Measurements from ENCODE around the gene YPEL2. TPM values are rescaled to one million over a fixed set of nuclear protein-coding genes. Genes with fewer than 3 reads are reported as not detected.

Gene YPEL2
- total and polyA plus RNA-seq, 2 donors (not counting 3 experiments of a cell fraction or from before 2014, with no cell fraction given) = 36.5 to 66.8 TPM

- TF ChIP-seq JUN (IDR thresholded peaks at IDR 0.05; ENCODE audit: borderline replicate concordance, insufficient read depth, insufficient read length, low read depth) (no peak), MAX (IDR thresholded peaks at IDR 0.05; ENCODE audit: insufficient read depth, insufficient read length) (no peak), MYC (IDR thresholded peaks at IDR 0.05; ENCODE audit: low read depth, low read length) (no peak), EZH2 (IDR thresholded peaks at IDR 0.05; ENCODE audit: borderline replicate concordance, low read depth, low read length, severe bottlenecking) (no peak), POLR2AphosphoS5 (IDR thresholded peaks at IDR 0.05; ENCODE audit: insufficient read depth, low read depth, low read length) (no peak), POLR2A (IDR thresholded peaks at IDR 0.05; ENCODE audit: low read depth, low read length) (no peak), FOS (IDR thresholded peaks at IDR 0.05; ENCODE audit: borderline replicate concordance, insufficient read depth, low read length) (no peak), GATA2 (IDR thresholded peaks at IDR 0.05; ENCODE audit: insufficient read depth, insufficient read length, low read depth, low read length) (no peak), CTCF (IDR thresholded peaks at IDR 0.05; ENCODE audit: extremely low read depth in 1 of 2, insufficient read depth in 1 of 2, low read depth in 1 of 2, low read length in 2 of 2) (no peak)
- no peak overlapping the region for H3K27ac ChIP-seq (ENCODE audit: insufficient read depth, low read depth, low read length)
- H3K79me2 ChIP-seq (ENCODE audit: control insufficient read depth, insufficient read depth, low read length) = peaks cover 23% of the 10 kb centered on the region
- H3K27me3 ChIP-seq (ENCODE audit: control insufficient read depth in 2 of 2, insufficient read depth in 2 of 2, low read length in 2 of 2) = no peaks in the 10 kb centered on the region
- no peak overlapping the region for H3K4me3 ChIP-seq (replicated peaks in 1 of 3; ENCODE audit: insufficient read depth in 1 of 3, low read depth in 1 of 3, low read length in 3 of 3)
- H4K20me1 ChIP-seq (replicated peaks; ENCODE audit: control insufficient read depth, extremely low read depth, insufficient read depth, low read length) = peaks cover 7% of the 10 kb centered on the region
- no TSS peak for BruUV-seq (replicated peaks)
- H3K4me1 ChIP-seq (ENCODE audit: control insufficient read depth, extremely low read depth, insufficient read depth, low read length) = peaks cover 5% of the 10 kb centered on the region
- ChIA-PET CTCF (interaction anchor here (0.6 to 1.3 kb wide), 3 partner anchors 11 to 166 kb away, joined by 3 to 5 read pairs (median 3); no protein-coding TSS in a partner anchor), POLR2A (no interaction called here)
- no peak overlapping the region for H3K9ac ChIP-seq (replicated peaks; ENCODE audit: extremely low read depth, insufficient read depth, low read length)
- intact Hi-C loops (cut with micrococcal nuclease) = no loop called here
- DNase-seq (ENCODE audit: low read depth, low spot score) (no peak), FAIRE-seq (no peak)
- H2AFZ ChIP-seq (ENCODE audit: low read depth, low read length) = no peak overlapping the region
- peaks cover 6 to 31% of the 10 kb centered on the region in 2 experiments for H3K36me3 ChIP-seq (ENCODE audit: control insufficient read depth in 2 of 2, extremely low read depth in 1 of 2, insufficient read depth in 2 of 2, low read length in 2 of 2)
- no peak overlapping the region for H3K4me2 ChIP-seq (ENCODE audit: insufficient read depth, low read length)
- H3K9me3 ChIP-seq (replicated peaks; ENCODE audit: control insufficient read depth, insufficient read depth, low read length) = no peaks in the 10 kb centered on the region
- dilution Hi-C loops (cut with MboI; ENCODE audit: extremely low pct_ligation_motif_present, low sequenced_read_pairs) = no loop called here
- H3K9me1 ChIP-seq (replicated peaks; ENCODE audit: control insufficient read depth, extremely low read depth, insufficient read depth, low read length) = no peaks in the 10 kb centered on the region
Measured at GRCh38 chr17:59355030-59355701, 23.7 kb downstream of the YPEL2 start.
